MCF 10A (cell line): ENCODE measurements around the gene MTG1. TPM values are rescaled to one million over a fixed set of nuclear protein-coding genes. Genes with fewer than 3 reads are reported as not detected.

Experiments used
- BruUV-seq: library from RNA; stranded (reverse); fragments of 400-500 nt; replicated peaks from 2 replicates; lab custom pipeline; 2021; lab: Mats Ljungman, UMichigan
- CTCF ChIA-PET: fragments of 300-600 bp; sonication (Branson Sonifier 250); formaldehyde crosslinking; extraction: SDS; loops from one replicate; lab custom pipeline; 2021; ENCODE audit warnings: antibody characterized with exemption, inconsistent platforms; lab: Yijun Ruan, JAX
- POLR2A ChIA-PET: fragments of 300-600, 350-650 bp; sonication (Branson Sonifier 250); formaldehyde crosslinking; extraction: SDS; loops from one replicate; lab custom pipeline; 2020; ENCODE audit warnings: antibody characterized with exemption, inconsistent platforms; lab: Yijun Ruan, JAX
- DNase-seq: peaks from one replicate; pipeline ENCODE4 v3.0.0-alpha.2; 2018; ENCODE audit not compliant: unreplicated experiment
- H3K27ac Mint-ChIP-seq: one replicate; pipeline ENCODE4 v1.8.0; 2022; ENCODE audit warnings: mild to moderate bottlenecking, low read depth, mixed read lengths; ENCODE audit not compliant: unreplicated experiment
- H3K27me3 Mint-ChIP-seq: one replicate; pipeline ENCODE4 v1.8.0; 2022; ENCODE audit warnings: mixed read lengths; ENCODE audit not compliant: insufficient read depth, unreplicated experiment
- H3K36me3 Mint-ChIP-seq: one replicate; pipeline ENCODE4 v1.8.0; 2022; ENCODE audit warnings: mild to moderate bottlenecking, moderate library complexity, mixed read lengths; ENCODE audit not compliant: insufficient read depth, unreplicated experiment
- H3K4me1 Mint-ChIP-seq: one replicate; pipeline ENCODE4 v1.8.0; 2022; ENCODE audit warnings: mixed read lengths; ENCODE audit not compliant: insufficient read depth, unreplicated experiment
- H3K4me3 Mint-ChIP-seq: one replicate; pipeline ENCODE4 v1.8.0; 2022; ENCODE audit warnings: mild to moderate bottlenecking, moderate library complexity, mixed read lengths; ENCODE audit not compliant: unreplicated experiment
- H3K9me3 Mint-ChIP-seq: one replicate; pipeline ENCODE4 v1.8.0; 2022; ENCODE audit warnings: mixed read lengths; ENCODE audit not compliant: unreplicated experiment
- CTCF ChIP-seq: fragments of 200-600 bp; IDR thresholded peaks from one replicate; pipeline ENCODE4 v1.8.0; 2022; ENCODE audit warnings: antibody characterized with exemption, mild to moderate bottlenecking; ENCODE audit not compliant: unreplicated experiment
- intact Hi-C: fragments of 100-400 bp; cut with micrococcal nuclease; formaldehyde crosslinking; loops from 2 replicates; pipeline ENCODE4 v1.14.1; 2022
- total RNA-seq: library from RNA; stranded (reverse); gene quantifications from 2 replicates; pipeline ENCODE4 v1.2.3, GENCODE V29; 2022

The MTG1 gene
- total RNA-seq, 1 experiment from 2014 or later: 71.6 TPM

GRCh38 chr10:133441780-133442179 lies 47.8 kb downstream of the MTG1 start:
- BruUV-seq: no TSS peak
- CTCF ChIA-PET: interaction anchor here (0.7 kb wide), 1 partner anchor 161 kb away, joined by 3 read pairs; no protein-coding TSS in a partner anchor
- no peaks in the 10 kb centered on the region for H3K4me1 Mint-ChIP-seq
- intact Hi-C loops: no loop called here
- no peak overlapping the region for H3K4me3 Mint-ChIP-seq
- peaks cover 10% of the 10 kb centered on the region for H3K36me3 Mint-ChIP-seq
- no peak for TF ChIP-seq CTCF
- H3K9me3 Mint-ChIP-seq: peaks cover 4% of the 10 kb centered on the region
- no peak overlapping the region for H3K27ac Mint-ChIP-seq
- H3K27me3 Mint-ChIP-seq: no peaks in the 10 kb centered on the region
- POLR2A ChIA-PET: interaction anchor here (0.6 kb wide), 1 partner anchor 112 kb away, joined by 3 read pairs; no protein-coding TSS in a partner anchor
- no peak for DNase-seq

DNA sequence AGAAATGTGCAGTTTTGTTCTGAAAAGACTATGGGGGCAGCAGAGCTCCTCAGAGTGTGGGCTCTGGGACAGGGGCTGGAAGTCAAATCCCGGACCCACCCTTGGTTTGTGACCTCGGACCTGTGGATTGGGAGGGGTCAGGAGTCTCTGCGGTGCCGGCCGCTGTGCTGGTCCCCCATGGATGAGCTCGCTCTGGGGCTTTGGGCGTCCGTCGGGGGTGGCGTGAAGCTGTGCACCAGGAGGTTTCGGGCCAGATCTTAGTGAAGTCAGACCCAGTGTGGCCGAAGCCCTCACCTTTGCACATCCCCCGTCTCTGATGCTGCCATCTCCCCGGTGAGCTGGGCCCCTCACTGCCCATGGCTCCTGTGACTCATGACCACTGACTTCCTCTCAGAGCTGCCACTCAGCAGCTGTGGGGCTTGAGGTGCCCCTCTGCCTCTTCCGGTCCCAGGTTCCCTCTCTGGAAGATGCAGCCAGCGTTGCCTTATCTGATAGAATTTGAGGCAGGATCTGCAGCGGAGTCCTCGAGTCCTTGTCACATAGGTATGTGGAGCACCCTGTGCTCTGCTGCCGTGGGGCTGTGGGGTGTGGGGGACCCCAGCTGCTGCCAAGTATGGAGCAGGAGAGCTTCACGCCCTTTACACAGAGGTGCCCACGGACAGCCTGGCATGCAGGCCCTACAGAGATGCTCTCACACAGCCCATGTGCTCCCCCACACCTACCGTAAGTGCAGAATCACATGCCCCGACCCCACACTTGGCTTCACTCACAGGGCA lies 48.4 kb downstream of the MTG1 start:
- no peaks in the 10 kb centered on the region for H3K27me3 Mint-ChIP-seq
- peaks cover 13% of the 10 kb centered on the region for H3K36me3 Mint-ChIP-seq
- H3K27ac Mint-ChIP-seq: no peak overlapping the region
- ChIA-PET CTCF (interaction anchor here (0.5 to 0.7 kb wide), 2 partner anchors 136 to 161 kb away, joined by 3 read pairs; no protein-coding TSS in a partner anchor), POLR2A (interaction anchor here (0.6 kb wide), 1 partner anchor 112 kb away, joined by 3 read pairs; no protein-coding TSS in a partner anchor)
- H3K9me3 Mint-ChIP-seq: peaks cover 8% of the 10 kb centered on the region
- intact Hi-C loops: no loop called here
- TF ChIP-seq CTCF: no peak
- H3K4me3 Mint-ChIP-seq: no peak overlapping the region
- BruUV-seq: no TSS peak
- DNase-seq: no peak
- H3K4me1 Mint-ChIP-seq: no peaks in the 10 kb centered on the region

GRCh38 chr10:133442967-133443924 lies 49.3 kb downstream of the MTG1 start:
- TF ChIP-seq CTCF: no peak
- Mint-ChIP-seq H3K9me3 (peaks cover 16% of the 10 kb centered on the region), H3K27me3 (no peaks in the 10 kb centered on the region), H3K27ac (no peak overlapping the region), H3K4me3 (no peak overlapping the region), H3K4me1 (no peaks in the 10 kb centered on the region), H3K36me3 (peaks cover 10% of the 10 kb centered on the region)
- POLR2A ChIA-PET: no interaction called here
- intact Hi-C loops: no loop called here
- no peak for DNase-seq
- BruUV-seq: no TSS peak
- CTCF ChIA-PET: interaction anchor here (0.5 to 0.6 kb wide), 2 partner anchors 136 to 137 kb away, joined by 3 read pairs; no protein-coding TSS in a partner anchor
